Left ventricle myocardium inferior (tissue), 1 donor: ENCODE data around the gene BACE1. TPM values are rescaled to one million over a fixed set of nuclear protein-coding genes. Genes with fewer than 3 reads are reported as not detected.

Experiments used
- DNase-seq: peaks from one replicate; pipeline ENCODE4 v3.0.0-alpha.2; 2020
- H3K27ac ChIP-seq: fragments of 200-600 bp; replicated peaks from 2 replicates; pipeline ENCODE4 v1.8.0; 2021
- H3K27me3 ChIP-seq: fragments of 200-600 bp; 2 replicates; pipeline ENCODE4 v1.8.0; 2021; ENCODE audit warnings: low read depth
- H3K36me3 ChIP-seq: fragments of 200-600 bp; 2 replicates; pipeline ENCODE4 v1.8.0; 2021
- H3K4me1 ChIP-seq: fragments of 200-600 bp; 2 replicates; pipeline ENCODE4 v1.8.0; 2021
- H3K4me3 ChIP-seq: fragments of 200-600 bp; 2 replicates; pipeline ENCODE4 v1.8.0; 2021; ENCODE audit warnings: mild to moderate bottlenecking, moderate library complexity
- H3K9me3 ChIP-seq: fragments of 200-600 bp; replicated peaks from 2 replicates; pipeline ENCODE4 v1.8.0; 2021
- intact Hi-C: fragments of 100-400 bp; cut with micrococcal nuclease; formaldehyde crosslinking; loops from one replicate; pipeline ENCODE4 v1.11.0; 2022
- total RNA-seq: library from RNA; stranded (reverse); fragmentation: NEBNext Ultra II Directional; extraction: Animal tissue kit (Norgen Biotek cat#: 25700); gene quantifications from one replicate; pipeline ENCODE4 v1.2.1, GENCODE V29; 2021
- TF ChIP-seq, protein P1 (sequence below): fragments of 200-600 bp; IDR thresholded peaks from 2 replicates; pipeline ENCODE4 v1.8.0; 2021; ENCODE audit warnings: antibody characterized with exemption, mild to moderate bottlenecking, borderline replicate concordance
- donor health status: DM: no; HTN: yes; CAD: no; lungs with severe emphysema.

BACE1 gene
- total RNA-seq, 1 donor from 2014 or later: 13.8 TPM

DNA sequence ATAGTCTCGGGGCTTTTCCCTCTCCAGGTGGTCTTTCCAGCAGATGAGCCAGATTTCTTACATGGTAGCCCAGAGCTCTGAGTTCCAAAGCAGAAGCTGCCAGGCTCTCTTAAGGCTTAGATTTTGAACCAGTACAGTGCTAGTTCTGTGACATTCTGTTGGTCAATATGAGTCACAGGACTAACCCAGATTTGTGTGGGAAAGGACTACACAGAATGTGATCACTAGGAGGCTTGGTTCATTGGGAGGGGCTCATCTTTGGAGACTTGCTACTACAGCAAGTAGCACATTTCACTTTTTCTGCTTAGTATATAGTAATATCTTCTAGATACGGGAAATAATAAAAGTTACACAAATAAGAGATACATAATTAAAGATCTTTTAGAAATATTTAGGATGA is 59.5 kb downstream of the BACE1 start:
- intact Hi-C loops: no loop called here
- TF ChIP-seq, protein P1, sequence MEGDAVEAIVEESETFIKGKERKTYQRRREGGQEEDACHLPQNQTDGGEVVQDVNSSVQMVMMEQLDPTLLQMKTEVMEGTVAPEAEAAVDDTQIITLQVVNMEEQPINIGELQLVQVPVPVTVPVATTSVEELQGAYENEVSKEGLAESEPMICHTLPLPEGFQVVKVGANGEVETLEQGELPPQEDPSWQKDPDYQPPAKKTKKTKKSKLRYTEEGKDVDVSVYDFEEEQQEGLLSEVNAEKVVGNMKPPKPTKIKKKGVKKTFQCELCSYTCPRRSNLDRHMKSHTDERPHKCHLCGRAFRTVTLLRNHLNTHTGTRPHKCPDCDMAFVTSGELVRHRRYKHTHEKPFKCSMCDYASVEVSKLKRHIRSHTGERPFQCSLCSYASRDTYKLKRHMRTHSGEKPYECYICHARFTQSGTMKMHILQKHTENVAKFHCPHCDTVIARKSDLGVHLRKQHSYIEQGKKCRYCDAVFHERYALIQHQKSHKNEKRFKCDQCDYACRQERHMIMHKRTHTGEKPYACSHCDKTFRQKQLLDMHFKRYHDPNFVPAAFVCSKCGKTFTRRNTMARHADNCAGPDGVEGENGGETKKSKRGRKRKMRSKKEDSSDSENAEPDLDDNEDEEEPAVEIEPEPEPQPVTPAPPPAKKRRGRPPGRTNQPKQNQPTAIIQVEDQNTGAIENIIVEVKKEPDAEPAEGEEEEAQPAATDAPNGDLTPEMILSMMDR: no peak
- Histone ChIP-seq H3K27ac (no peak overlapping the region), H3K9me3 (no peaks in the 10 kb centered on the region), H3K4me1 (no peaks in the 10 kb centered on the region), H3K4me3 (no peak overlapping the region), H3K36me3 (peaks cover 63% of the 10 kb centered on the region), H3K27me3 (no peaks in the 10 kb centered on the region)
- no peak for DNase-seq

DNA sequence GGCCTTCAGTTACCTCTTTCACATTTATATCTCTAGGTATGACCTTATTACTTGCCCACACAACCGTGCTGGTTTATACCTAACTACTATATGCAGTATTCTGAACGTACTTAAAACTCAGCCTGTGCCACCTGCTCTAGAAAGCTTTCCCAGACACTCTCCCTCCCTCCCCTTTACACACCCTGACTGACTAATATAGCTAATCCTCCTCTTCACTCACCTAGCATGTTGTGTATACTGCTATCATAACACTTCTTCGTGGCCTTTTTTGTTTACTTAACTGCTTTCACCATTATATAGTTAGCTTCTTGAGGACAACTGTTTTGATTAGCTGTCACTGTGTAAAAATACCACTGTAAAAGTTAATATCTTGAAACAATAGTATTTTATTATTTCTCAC is 60.1 kb downstream of the BACE1 start:
- Histone ChIP-seq H3K27ac (no peak overlapping the region), H3K9me3 (no peaks in the 10 kb centered on the region), H3K27me3 (no peaks in the 10 kb centered on the region), H3K4me1 (no peaks in the 10 kb centered on the region), H3K4me3 (no peak overlapping the region), H3K36me3 (peaks cover 57% of the 10 kb centered on the region)
- DNase-seq: no peak
- TF ChIP-seq, protein P1: no peak
- intact Hi-C loops: no loop called here

DNA sequence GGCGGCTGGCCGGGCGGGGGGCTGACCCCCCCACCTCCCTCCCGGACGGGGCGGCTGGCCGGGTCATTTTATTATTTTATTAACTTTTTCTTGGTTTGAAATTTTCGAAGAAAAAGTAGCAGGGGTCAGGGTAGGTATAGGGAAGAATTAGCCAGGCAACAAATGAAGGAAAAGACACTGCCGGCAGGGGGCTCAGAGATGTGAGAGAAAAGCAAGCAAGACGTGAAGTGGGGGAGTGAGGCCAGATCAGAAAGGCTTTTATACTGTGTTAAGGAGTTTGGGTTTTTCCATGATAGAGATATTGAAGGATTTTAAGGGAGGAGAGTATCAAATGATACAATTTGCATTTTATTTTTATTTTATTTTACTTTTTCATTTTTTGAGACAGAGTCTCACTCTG is 64.5 kb downstream of the BACE1 start:
- no peak overlapping the region for H3K27ac ChIP-seq
- intact Hi-C loops: no loop called here
- DNase-seq: no peak
- no peaks in the 10 kb centered on the region for H3K9me3 ChIP-seq
- H3K4me3 ChIP-seq: no peak overlapping the region
- H3K27me3 ChIP-seq: no peaks in the 10 kb centered on the region
- TF ChIP-seq, protein P1: no peak
- peaks cover 74% of the 10 kb centered on the region for H3K36me3 ChIP-seq
- H3K4me1 ChIP-seq: no peaks in the 10 kb centered on the region

DNA sequence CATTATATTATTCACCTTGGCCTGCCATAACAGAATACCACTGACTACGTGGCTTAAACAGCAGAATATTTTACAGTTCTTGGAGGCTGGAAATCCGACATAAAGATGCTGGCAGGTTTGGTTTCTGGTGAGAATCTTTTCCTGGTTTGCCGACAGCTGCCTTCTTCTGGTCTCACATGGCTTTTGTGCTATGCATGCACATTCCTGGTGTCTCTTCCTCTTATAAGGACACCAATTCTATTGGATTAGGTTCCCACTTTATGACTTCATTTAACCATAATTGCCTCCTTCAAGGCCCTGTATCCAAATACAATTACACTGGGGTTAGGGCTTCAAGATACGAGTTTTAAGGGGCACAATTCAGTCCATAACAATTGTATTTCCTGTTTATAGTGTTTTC is 66.5 kb downstream of the BACE1 start:
- peaks cover 77% of the 10 kb centered on the region for H3K36me3 ChIP-seq
- intact Hi-C loops: no loop called here

DNA sequence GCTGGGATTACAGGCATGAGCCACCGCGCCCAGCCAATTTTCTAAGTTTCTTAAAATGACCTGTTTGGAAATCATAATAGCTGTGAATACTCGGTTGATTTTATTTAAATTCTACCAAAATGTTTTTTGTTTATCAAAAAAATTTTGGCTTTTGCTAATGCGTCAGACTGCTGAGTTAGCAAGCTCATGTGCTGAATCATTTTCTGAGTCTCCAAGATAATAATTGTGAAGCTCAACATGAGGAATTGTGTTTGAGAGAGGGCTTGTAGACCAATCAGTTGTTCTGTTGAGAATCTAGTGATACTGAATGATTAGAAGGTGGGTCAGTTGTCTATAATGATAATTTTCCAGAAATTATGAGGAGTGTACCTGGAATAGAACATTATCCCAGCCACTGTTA is 67.7 kb downstream of the BACE1 start:
- Histone ChIP-seq H3K36me3 (peaks cover 75% of the 10 kb centered on the region), H3K4me1 (no peaks in the 10 kb centered on the region), H3K4me3 (no peak overlapping the region), H3K27me3 (no peaks in the 10 kb centered on the region), H3K27ac (no peak overlapping the region), H3K9me3 (no peaks in the 10 kb centered on the region)
- TF ChIP-seq, protein P1: no peak
- intact Hi-C loops: no loop called here
- DNase-seq: no peak

More for the DNA sequence above, 66.5 kb downstream of the BACE1 start:
- Histone ChIP-seq H3K4me3 (no peak overlapping the region), H3K4me1 (no peaks in the 10 kb centered on the region), H3K27ac (no peak overlapping the region), H3K27me3 (no peaks in the 10 kb centered on the region), H3K9me3 (no peaks in the 10 kb centered on the region)
- no peak for DNase-seq
- TF ChIP-seq, protein P1: no peak

DNA sequence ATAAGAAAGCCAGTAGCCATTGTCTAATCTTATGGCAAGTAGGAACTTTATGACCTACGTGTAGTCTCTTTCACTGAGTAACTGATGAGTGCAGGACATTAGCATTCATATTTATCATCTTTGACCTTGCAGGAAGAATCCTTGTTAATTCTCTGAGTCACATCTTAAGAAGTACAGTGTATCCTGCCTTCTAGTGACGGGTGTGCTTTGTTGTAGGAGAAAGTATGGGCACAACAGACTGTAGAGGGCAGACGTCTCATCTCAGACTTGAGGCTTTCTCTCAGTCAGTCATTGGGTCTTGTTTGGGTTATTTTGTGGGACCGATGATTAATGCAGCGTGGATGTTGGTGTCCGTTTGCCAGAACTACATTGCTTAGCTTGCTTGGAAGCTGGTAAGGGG is 76.8 kb downstream of the BACE1 start:
- peaks cover 6% of the 10 kb centered on the region for H3K4me1 ChIP-seq
- no peak for DNase-seq
- no peak overlapping the region for H3K27ac ChIP-seq
- peaks cover 58% of the 10 kb centered on the region for H3K36me3 ChIP-seq
- intact Hi-C loops: no loop called here
- H3K9me3 ChIP-seq: no peaks in the 10 kb centered on the region
- H3K4me3 ChIP-seq: no peak overlapping the region
- TF ChIP-seq, protein P1: no peak
- no peaks in the 10 kb centered on the region for H3K27me3 ChIP-seq
